GM12878 (cell line): ENCODE results near the gene EHHADH. TPM values are rescaled to one million over a fixed set of nuclear protein-coding genes. Genes with fewer than 3 reads are reported as not detected.

Source experiments
- BHLHE40 ChIP-seq, 2 experiments: fragments of 450-650 bp in 1 of 2; IDR thresholded peaks; 2 replicates each; pipeline ENCODE4 v1.6.1; 2011 to 2017; ENCODE audit warnings: low read depth in 2 of 2, borderline replicate concordance in 1 of 2, improper control_type of control experiment in 1 of 2, low read length in 1 of 2, mild to moderate bottlenecking in 1 of 2
- CHD4 ChIP-seq: fragments of 200-600 bp; sonication (generic); IDR thresholded peaks from 2 replicates; pipeline ENCODE4 v1.6.1; 2016; ENCODE audit warnings: mild to moderate bottlenecking
- E4F1 ChIP-seq: fragments of 450-650 bp; IDR thresholded peaks from 2 replicates; pipeline ENCODE4 v1.6.1; 2018; ENCODE audit warnings: borderline replicate concordance, mild to moderate bottlenecking; ENCODE audit not compliant: partially characterized antibody
- ETV6 ChIP-seq, 2 experiments: fragments of 450-650 bp in 1 of 2; IDR thresholded peaks in 1 of 2; conservative IDR thresholded peaks in 1 of 2; 2 replicates each; pipeline ENCODE4 v1.6.1; 2014; ENCODE audit warnings: antibody characterized with exemption in 1 of 2, borderline replicate concordance in 1 of 2, low read depth in 1 of 2, mild to moderate bottlenecking in 1 of 2, moderate library complexity in 1 of 2
- FOXM1 ChIP-seq: IDR thresholded peaks from 2 replicates; pipeline ENCODE4 v1.6.1; 2012; ENCODE audit warnings: low read depth, mild to moderate bottlenecking, inconsistent platforms, low read length, moderate library complexity
- MTA2 ChIP-seq: fragments of 450-650 bp; IDR thresholded peaks from 2 replicates; pipeline ENCODE4 v1.6.1; 2016; ENCODE audit warnings: low read depth, mild to moderate bottlenecking, moderate library complexity
- NR2C2 ChIP-seq: IDR thresholded peaks from 2 replicates; pipeline ENCODE4 v1.6.1; 2011; ENCODE audit warnings: borderline replicate concordance, low read depth; ENCODE audit not compliant: control insufficient read depth, insufficient read length
- RBBP5 ChIP-seq: fragments of 200-600 bp; sonication (generic); conservative IDR thresholded peaks from 2 replicates; pipeline ENCODE4 v1.6.1; 2016
- SKIL ChIP-seq: fragments of 450-650 bp; IDR thresholded peaks from 2 replicates; pipeline ENCODE4 v1.6.1; 2017; ENCODE audit warnings: mild to moderate bottlenecking, low read depth, inconsistent platforms; ENCODE audit not compliant: poor library complexity, severe bottlenecking
- SMARCA5 ChIP-seq: fragments of 450-650 bp; IDR thresholded peaks from 2 replicates; pipeline ENCODE4 v1.6.1; 2017; ENCODE audit warnings: mild to moderate bottlenecking
- SPI1 ChIP-seq: IDR thresholded peaks from 2 replicates; pipeline ENCODE4 v1.6.1; 2011; ENCODE audit warnings: low read depth, mild to moderate bottlenecking, low read length, moderate library complexity, borderline replicate concordance; ENCODE audit not compliant: insufficient read depth
- SUPT20H ChIP-seq: IDR thresholded peaks from 2 replicates; pipeline ENCODE4 v1.6.1; 2011; ENCODE audit warnings: low read depth, mild to moderate bottlenecking, low read length, moderate library complexity, borderline replicate concordance; ENCODE audit not compliant: control insufficient read depth
- TARDBP ChIP-seq: IDR thresholded peaks from 2 replicates; pipeline ENCODE4 v1.6.1; 2016; ENCODE audit warnings: borderline replicate concordance
- ZBED1 ChIP-seq: IDR thresholded peaks from 2 replicates; pipeline ENCODE4 v1.6.1; 2016; ENCODE audit warnings: borderline replicate concordance
- polyA plus RNA-seq, 11 experiments: library from polyadenylated mRNA; depleted of rRNA in 4 of 11; unstranded in 6 of 11; stranded (reverse) in 5 of 11; fragments of >200 nt; fragmentation: Nextera tagmentation in 4 of 11; fragmentation: Illumina TruSeq in 1 of 11; extraction: Ambion mirVana in 4 of 11; extraction: Trizol in 1 of 11; gene quantifications; 1 replicate in 1 of 11; 2 replicates in 10 of 11; pipeline versions ENCODE4 v1.2.1 to v1.2.3, GENCODE V29; 2011 to 2016; ENCODE audit warnings: inconsistent platforms in 2 of 11, missing spikeins in 2 of 11, low read depth in 1 of 11
- total RNA-seq, 4 experiments: library from RNA; depleted of rRNA in 3 of 4; stranded (reverse); fragments of >200 nt in 3 of 4; fragmentation: Illumina TruSeq in 1 of 4; extraction: Trizol in 1 of 4; gene quantifications; 2 replicates each; pipeline versions ENCODE4 v1.2.1 to v1.2.3, GENCODE V29; 2013 to 2021
- TF ChIP-seq, protein P1 (sequence below): IDR thresholded peaks from 2 replicates; pipeline ENCODE4 v1.6.1; 2011; ENCODE audit warnings: borderline replicate concordance, low read depth, mild to moderate bottlenecking, moderate library complexity, low read length; ENCODE audit not compliant: insufficient read depth, poor library complexity, severe bottlenecking

The EHHADH gene
- total and polyA plus RNA-seq, 10 of the 15 experiments (the other 5 are each of a cell fraction or from before 2014, with no cell fraction given) = 0.96 to 8.4 (median 5.3) TPM

DNA sequence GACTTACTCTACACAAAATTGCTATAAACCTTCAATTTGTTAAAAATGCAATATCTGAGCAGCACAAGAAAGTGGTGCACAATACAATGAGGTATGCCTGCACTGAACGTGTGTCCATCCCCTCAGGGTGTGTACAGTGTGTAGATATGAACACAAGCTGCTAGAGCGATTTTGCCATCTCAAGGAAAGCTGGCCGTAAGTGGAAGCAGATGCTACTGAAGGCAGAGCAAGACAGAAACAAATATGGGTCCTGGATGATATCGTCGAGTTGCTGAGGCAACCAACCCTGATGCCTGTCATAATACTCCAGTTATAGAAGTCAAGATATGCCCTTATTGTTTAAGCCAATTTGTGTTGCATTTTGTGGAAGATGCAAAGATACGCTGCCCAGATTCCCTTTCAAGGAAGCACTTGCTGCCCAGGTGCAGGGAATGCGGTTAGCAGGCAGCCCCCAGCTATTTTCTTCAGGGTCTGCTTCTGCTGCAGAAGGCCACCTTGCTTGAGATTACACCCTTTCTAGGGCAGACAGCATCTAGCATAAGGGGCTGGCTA, 25.8 kb upstream of the EHHADH start (continued):
- no peak for TF ChIP-seq NR2C2
- TF ChIP-seq TARDBP = no peak
- TF ChIP-seq ZBED1 = no peak
- TF ChIP-seq, protein P1, sequence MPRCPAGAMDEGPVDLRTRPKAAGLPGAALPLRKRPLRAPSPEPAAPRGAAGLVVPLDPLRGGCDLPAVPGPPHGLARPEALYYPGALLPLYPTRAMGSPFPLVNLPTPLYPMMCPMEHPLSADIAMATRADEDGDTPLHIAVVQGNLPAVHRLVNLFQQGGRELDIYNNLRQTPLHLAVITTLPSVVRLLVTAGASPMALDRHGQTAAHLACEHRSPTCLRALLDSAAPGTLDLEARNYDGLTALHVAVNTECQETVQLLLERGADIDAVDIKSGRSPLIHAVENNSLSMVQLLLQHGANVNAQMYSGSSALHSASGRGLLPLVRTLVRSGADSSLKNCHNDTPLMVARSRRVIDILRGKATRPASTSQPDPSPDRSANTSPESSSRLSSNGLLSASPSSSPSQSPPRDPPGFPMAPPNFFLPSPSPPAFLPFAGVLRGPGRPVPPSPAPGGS = no peak
- TF ChIP-seq RBBP5 = no peak
- TF ChIP-seq FOXM1 = no peak
- TF ChIP-seq MTA2 = no peak
- no peak for TF ChIP-seq E4F1
- no peak for TF ChIP-seq SUPT20H
- TF ChIP-seq SPI1 = no peak
- no peak for TF ChIP-seq CHD4
- TF ChIP-seq SMARCA5 = no peak
- no peak for TF ChIP-seq BHLHE40 (IDR thresholded peaks at IDR 0.05; ENCODE audit: borderline replicate concordance in 1 of 2, low read depth in 2 of 2, low read length in 1 of 2)
- TF ChIP-seq ETV6 (conservative IDR thresholded peaks at IDR 0.05 in 1 of 2, IDR thresholded peaks at IDR 0.05 in 1 of 2; ENCODE audit: borderline replicate concordance in 1 of 2, low read depth in 1 of 2) = no peak
- TF ChIP-seq SKIL = no peak
- TF ChIP-seq, all 136 proteins: peak for 0
